WTC11 (cell line): ENCODE data around the gene NSF. TPM values are rescaled to one million over a fixed set of nuclear protein-coding genes. Genes with fewer than 3 reads are reported as not detected.

Experiments
- ATAC-seq: fragments of 200-7000 bp; cut with Tn5 transposase; 2 replicates; pipeline ENCODE4 v1.10.0; 2021; ENCODE audit warnings: mild to moderate bottlenecking, moderate library complexity
- CTCF ChIA-PET: fragments of 300-600 bp; sonication (Branson Sonifier 250); formaldehyde crosslinking; loops from one replicate; lab custom pipeline; 2021; ENCODE audit warnings: antibody characterized with exemption; lab: Charles Lee
- POLR2A ChIA-PET: fragments of 350-600 bp; sonication (Branson Sonifier 250); formaldehyde crosslinking; loops from one replicate; lab custom pipeline; 2021; ENCODE audit warnings: antibody characterized with exemption; lab: Charles Lee
- DNase-seq: peaks from one replicate; pipeline ENCODE4 v3.0.0; 2021; ENCODE audit warnings: low spot score
- H3K27ac Mint-ChIP-seq: 2 replicates; pipeline ENCODE4 v1.8.0; 2021; ENCODE audit warnings: mixed read lengths
- H3K27me3 Mint-ChIP-seq: 2 replicates; pipeline ENCODE4 v1.8.0; 2021; ENCODE audit warnings: low read depth, mild to moderate bottlenecking, moderate library complexity, mixed read lengths
- H3K36me3 Mint-ChIP-seq: 2 replicates; pipeline ENCODE4 v1.8.0; 2021; ENCODE audit warnings: mixed read lengths
- H3K4me1 Mint-ChIP-seq: 2 replicates; pipeline ENCODE4 v1.8.0; 2022; ENCODE audit warnings: mixed read lengths
- H3K4me3 Mint-ChIP-seq: 2 replicates; pipeline ENCODE4 v1.8.0; 2021; ENCODE audit warnings: mild to moderate bottlenecking, moderate library complexity, mixed read lengths
- H3K9me3 Mint-ChIP-seq: 2 replicates; pipeline ENCODE4 v1.8.0; 2021; ENCODE audit warnings: mixed read lengths
- AFF4 ChIP-seq: sonication (generic); formaldehyde crosslinking; IDR thresholded peaks from 2 replicates; pipeline ENCODE4 v1.8.1; 2023; ENCODE audit warnings: mild to moderate bottlenecking, missing genetic modification reagents, borderline replicate concordance
- E2F1 ChIP-seq: sonication (generic); formaldehyde crosslinking; IDR thresholded peaks from 2 replicates; pipeline ENCODE4 v1.8.0; 2022; ENCODE audit warnings: mild to moderate bottlenecking, missing genetic modification reagents
- ESRRA ChIP-seq: sonication (generic); formaldehyde crosslinking; IDR thresholded peaks from 2 replicates; pipeline ENCODE4 v1.8.1; 2022; ENCODE audit warnings: mild to moderate bottlenecking, missing genetic modification reagents, borderline replicate concordance
- FOXJ3 ChIP-seq: sonication (generic); formaldehyde crosslinking; IDR thresholded peaks from 2 replicates; pipeline ENCODE4 v1.9.0; 2021; ENCODE audit warnings: missing genetic modification reagents, mild to moderate bottlenecking, borderline replicate concordance
- IRF1 ChIP-seq: sonication (generic); formaldehyde crosslinking; IDR thresholded peaks from 2 replicates; pipeline ENCODE4 v1.8.0; 2023; ENCODE audit warnings: missing genetic modification reagents
- OVOL2 ChIP-seq: fragments of 250-450 bp; sonication (Bioruptor Pico); IDR thresholded peaks from 2 replicates; pipeline ENCODE4 v1.9.0; 2021; ENCODE audit warnings: mild to moderate bottlenecking, borderline replicate concordance
- PRDM15 ChIP-seq: sonication (generic); formaldehyde crosslinking; IDR thresholded peaks from 2 replicates; pipeline ENCODE4 v1.8.0; 2022; ENCODE audit warnings: missing genetic modification reagents
- USF1 ChIP-seq: sonication (generic); formaldehyde crosslinking; IDR thresholded peaks from 2 replicates; pipeline ENCODE4 v1.8.0; 2022; ENCODE audit warnings: mild to moderate bottlenecking, missing genetic modification reagents
- ZBTB21 ChIP-seq: sonication (generic); formaldehyde crosslinking; IDR thresholded peaks from 2 replicates; pipeline ENCODE4 v1.8.1; 2023; ENCODE audit warnings: mild to moderate bottlenecking, missing genetic modification reagents, borderline replicate concordance
- ZNF671 ChIP-seq: fragments of 250-450 bp; sonication (Bioruptor Pico); IDR thresholded peaks from 2 replicates; pipeline ENCODE4 v1.8.0; 2021; ENCODE audit warnings: mild to moderate bottlenecking
- total RNA-seq: library from RNA; stranded (reverse); gene quantifications from 3 replicates; pipeline ENCODE4 v1.2.3, GENCODE V29; 2021

Gene NSF
- total RNA-seq, 1 experiment from 2014 or later = 23.0 TPM

GRCh38 chr17:46796524-46796923 lies 206.1 kb downstream of the NSF start (continued):
- TF ChIP-seq E2F1 (CRISPR knock-in tag) (no peak), IRF1 (CRISPR knock-in tag) (no peak), ZNF671 (CRISPR knock-in tag) (no peak), ZBTB21 (CRISPR knock-in tag) (no peak), OVOL2 (CRISPR knock-in tag) (no peak), USF1 (CRISPR knock-in tag) (no peak), ESRRA (no peak), AFF4 (CRISPR knock-in tag) (no peak)

- no peak overlapping the region for H3K4me3 Mint-ChIP-seq
- ATAC-seq = no peak
These were observed 206.6 kb downstream of the NSF start for GRCh38 chr17:46796956-46797530.

More at GRCh38 chr17:46796956-46797530, 206.6 kb downstream of the NSF start:
- DNase-seq = no peak
- ChIA-PET CTCF (interaction anchor here (0.8 to 1.1 kb wide), 2 partner anchors 25 to 45 kb away, joined by 3 read pairs; no protein-coding TSS in a partner anchor), POLR2A (no interaction called here)
- H3K27ac Mint-ChIP-seq = peak overlapping the region; percentile 55
- H3K36me3 Mint-ChIP-seq = 0 out of 2 replicates have a peak, but pooled peaks cover 3% of the 10 kb centered on the region
- H3K27me3 Mint-ChIP-seq = peaks cover 3% of the 10 kb centered on the region
- peaks cover 12% of the 10 kb centered on the region for H3K4me1 Mint-ChIP-seq
- peak; percentile 77 for TF ChIP-seq PRDM15
- no peak for TF ChIP-seq FOXJ3
- H3K9me3 Mint-ChIP-seq = no peaks in the 10 kb centered on the region
